ENCODE data around the gene RYR1.

GRCh38 chr19:38488776-38489481 lies 55.4 kb downstream of the RYR1 start:
- TF ChIP-seq CTCF (IDR thresholded peaks at IDR 0.05; ENCODE audit: insufficient read depth, low read length, poor library complexity, severe bottlenecking) = no peak
- no peak for TF ChIP-seq EZH2phosphoT487 (conservative IDR thresholded peaks at IDR 0.05; ENCODE audit: low read length)

Measured in SU-DHL-6 (cell line).